HEK293T (cell line): Measurements from ENCODE around the gene RIT2.

ENCODE experiments used
- ARNT ChIP-seq: fragments of 450-650 bp; IDR thresholded peaks from 2 replicates; pipeline ENCODE4 v1.6.1; 2017; ENCODE audit warnings: mild to moderate bottlenecking
- BHLHE40 ChIP-seq: fragments of 450-650 bp; IDR thresholded peaks from 2 replicates; pipeline ENCODE4 v1.6.1; 2016; ENCODE audit warnings: mild to moderate bottlenecking, moderate library complexity, borderline replicate concordance
- CTBP1 ChIP-seq: fragments of 450-650 bp; IDR thresholded peaks from 2 replicates; pipeline ENCODE4 v1.6.1; 2016; ENCODE audit warnings: borderline replicate concordance
- ELF4 ChIP-seq: fragments of 450-650 bp; IDR thresholded peaks from 2 replicates; pipeline ENCODE4 v1.6.1; 2017; ENCODE audit warnings: antibody characterized with exemption
- FOXA1 ChIP-seq: fragments of 450-650 bp; IDR thresholded peaks from 2 replicates; pipeline ENCODE4 v1.6.1; 2016; ENCODE audit warnings: mild to moderate bottlenecking
- FOXK2 ChIP-seq: fragments of 450-650 bp; IDR thresholded peaks from 2 replicates; pipeline ENCODE4 v1.6.1; 2016; ENCODE audit warnings: mild to moderate bottlenecking
- FOXM1 ChIP-seq: fragments of 450-650 bp; IDR thresholded peaks from 2 replicates; pipeline ENCODE4 v1.6.1; 2017; ENCODE audit warnings: mild to moderate bottlenecking, borderline replicate concordance
- HDGF ChIP-seq: fragments of 450-650 bp; IDR thresholded peaks from 2 replicates; pipeline ENCODE4 v1.6.1; 2017; ENCODE audit warnings: antibody characterized with exemption, borderline replicate concordance
- L3MBTL2 ChIP-seq: fragments of 450-650 bp; conservative IDR thresholded peaks from 2 replicates; pipeline ENCODE4 v1.6.1; 2016; ENCODE audit warnings: mild to moderate bottlenecking
- PKNOX1 ChIP-seq: fragments of 450-650 bp; IDR thresholded peaks from 2 replicates; pipeline ENCODE4 v1.6.1; 2016
- SP1 ChIP-seq: fragments of 450-650 bp; IDR thresholded peaks from 2 replicates; pipeline ENCODE4 v1.6.1; 2017
- SUZ12 ChIP-seq: fragments of 450-650 bp; IDR thresholded peaks from 2 replicates; pipeline ENCODE4 v1.6.1; 2016; ENCODE audit warnings: mild to moderate bottlenecking
- TARDBP ChIP-seq: fragments of 450-650 bp; IDR thresholded peaks from 2 replicates; pipeline ENCODE4 v1.6.1; 2016
- ZNF384 ChIP-seq: fragments of 450-650 bp; IDR thresholded peaks from 2 replicates; pipeline ENCODE4 v1.6.1; 2016

DNA sequence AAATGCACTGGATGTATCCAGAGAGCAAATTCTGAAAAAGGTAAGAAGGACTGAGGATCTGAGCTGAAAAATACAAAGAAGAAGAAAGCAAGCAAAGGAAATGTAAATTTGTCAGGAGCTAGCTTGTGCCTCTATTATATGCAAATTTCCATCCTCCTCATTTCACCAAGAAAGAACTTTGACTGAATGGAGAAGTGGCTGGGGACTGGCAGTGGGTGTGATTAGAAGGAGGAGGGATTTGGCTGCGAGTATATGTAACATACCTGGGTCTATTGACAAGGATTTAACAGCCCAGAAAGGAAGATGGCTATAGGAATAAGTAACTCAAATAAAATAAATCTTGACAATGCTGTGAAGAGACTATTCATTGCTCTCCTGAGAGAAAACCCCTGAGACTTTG is 19.4 kb upstream of the RIT2 start:
- TF ChIP-seq ELF4 = no peak
- no peak for TF ChIP-seq ZNF384
- no peak for TF ChIP-seq SUZ12
- TF ChIP-seq SP1 = no peak
- TF ChIP-seq CTBP1 = no peak
- no peak for TF ChIP-seq HDGF
- TF ChIP-seq TARDBP = no peak
- no peak for TF ChIP-seq BHLHE40
- TF ChIP-seq L3MBTL2 = no peak
- TF ChIP-seq FOXA1 = no peak
- TF ChIP-seq FOXK2 = no peak
- TF ChIP-seq FOXM1 = no peak
- TF ChIP-seq ARNT = no peak
- TF ChIP-seq PKNOX1 = no peak
